Measurements from ENCODE around the gene RAD54L.
"Not testable (repeated sequence)": the region's sequence is repeated elsewhere in the genome, so short reads cannot be mapped to it uniquely, and the experiment has no call there.

- not testable (repeated sequence) for TF ChIP-seq CTCF (conservative IDR thresholded peaks at IDR 0.05); ZFX (IDR thresholded peaks at IDR 0.05)
Observed at GRCh38 chr1:46241733-46242132, 5.8 kb upstream of the RAD54L start.
